HG03558 (cell line): ENCODE results near the gene MGRN1.
A peak's percentile ranks its signal among the peaks of the same experiment; 100 is the strongest.
"Not testable (repeated sequence)": the region's sequence is repeated elsewhere in the genome, so short reads cannot be mapped to it uniquely, and the experiment has no call there.

Experiments used
- ATAC-seq: cut with Tn5 transposase; IDR thresholded peaks from one replicate; pipeline ENCODE4 v1.9.1; 2021; ENCODE audit warnings: moderate number of reproducible peaks; ENCODE audit not compliant: unreplicated experiment; ENCODE audit errors: extremely low read depth

Gene MGRN1

DNA sequence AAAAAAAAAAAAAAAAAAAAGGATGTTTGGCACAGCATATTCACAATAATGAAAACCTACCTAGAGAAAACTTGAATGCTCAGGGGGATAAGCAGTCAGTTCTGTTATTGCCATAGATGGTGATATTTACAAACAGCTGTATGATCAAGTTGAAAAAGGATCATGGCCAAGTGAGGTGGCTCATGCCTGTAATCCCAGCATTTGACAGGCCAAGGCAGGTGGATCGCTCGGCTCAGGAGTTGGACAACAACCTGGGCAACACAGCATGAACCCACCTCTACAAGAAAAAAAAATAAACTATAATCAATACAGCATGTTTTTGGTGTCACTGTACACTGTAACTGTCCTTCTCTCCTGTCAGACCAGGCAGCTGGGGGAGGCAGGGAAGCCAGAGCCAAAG lies 90.4 kb downstream of the MGRN1 start:
- no peak for ATAC-seq

GRCh38 chr16:4718466-4718865 lies 93.8 kb downstream of the MGRN1 start:
- no peak for ATAC-seq

- no peak for ATAC-seq
Measured at GRCh38 chr16:4723071-4723767, 98.6 kb downstream of the MGRN1 start.

GRCh38 chr16:4724661-4725270 lies 100.1 kb downstream of the MGRN1 start:
- no peak for ATAC-seq

- no peak for ATAC-seq
Measured at GRCh38 chr16:4726616-4727015, 102.0 kb downstream of the MGRN1 start.

- no peak for ATAC-seq
Measured at GRCh38 chr16:4728676-4729075, 104.0 kb downstream of the MGRN1 start.

- no peak for ATAC-seq
Measured at GRCh38 chr16:4729876-4730275, 105.2 kb downstream of the MGRN1 start.

GRCh38 chr16:4733211-4733742 lies 108.7 kb downstream of the MGRN1 start:
- ATAC-seq, result no peak

DNA sequence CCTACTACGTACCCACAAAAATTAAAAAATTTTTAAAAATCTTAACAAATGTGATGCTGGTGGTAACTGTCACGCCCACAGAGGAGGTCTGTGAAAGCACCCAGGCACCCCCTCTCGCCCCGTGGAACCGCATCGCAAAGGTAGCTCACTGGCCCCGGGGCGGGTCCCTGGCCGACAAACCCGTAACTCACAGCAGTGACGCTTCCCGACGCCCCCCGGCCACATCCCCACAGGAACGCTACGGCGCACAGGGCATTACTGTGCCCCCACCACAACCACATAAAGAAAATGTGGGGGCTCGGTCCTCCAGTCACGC lies 109.1 kb downstream of the MGRN1 start:
- ATAC-seq, result no peak

DNA sequence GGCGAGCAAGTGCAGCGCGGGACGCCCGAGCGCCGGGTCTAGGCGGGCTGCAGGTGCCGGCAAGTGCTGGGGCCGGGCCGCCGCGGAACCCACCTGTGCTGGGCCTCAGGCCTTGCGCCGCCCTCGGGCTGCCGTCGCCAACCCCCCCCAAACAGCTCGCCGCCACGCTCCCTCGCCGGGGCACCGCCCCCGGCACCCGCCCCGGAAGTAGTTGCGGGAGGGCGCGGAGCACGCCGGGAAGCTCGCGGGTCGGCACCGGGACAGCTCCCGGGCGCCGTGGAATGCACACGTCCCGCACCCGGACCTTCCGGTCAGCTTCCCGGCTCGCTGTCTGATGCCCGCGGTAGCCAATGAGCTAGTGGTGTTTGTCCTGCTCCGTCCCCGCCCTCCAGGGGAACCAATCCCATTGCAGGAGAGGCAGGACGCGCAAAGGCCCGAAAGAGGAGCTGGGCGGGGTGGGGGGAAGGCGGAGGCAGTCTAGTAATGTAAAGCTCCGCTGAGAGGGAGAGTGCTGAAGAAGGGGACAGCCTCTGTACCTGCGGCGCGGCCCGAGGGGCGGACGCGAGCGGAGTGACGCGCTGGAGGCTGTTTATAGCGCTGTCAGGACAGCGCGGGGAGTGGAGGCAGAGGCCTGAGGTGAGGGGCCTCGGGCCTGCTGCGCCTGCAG lies 109.6 kb downstream of the MGRN1 start, which contains the start of the genes ANKS3 and DNAAF8:
Gene ANKS3 (minus strand): TSS at position 209 of the 667 bp plus-strand sequence. CDS start 4,122 bp downstream, outside the sequence.
Gene DNAAF8 (plus strand): TSS at position 475 of the 667 bp plus-strand sequence. CDS start 1,978 bp downstream, outside the sequence.
- peak; percentile 58 for ATAC-seq

DNA sequence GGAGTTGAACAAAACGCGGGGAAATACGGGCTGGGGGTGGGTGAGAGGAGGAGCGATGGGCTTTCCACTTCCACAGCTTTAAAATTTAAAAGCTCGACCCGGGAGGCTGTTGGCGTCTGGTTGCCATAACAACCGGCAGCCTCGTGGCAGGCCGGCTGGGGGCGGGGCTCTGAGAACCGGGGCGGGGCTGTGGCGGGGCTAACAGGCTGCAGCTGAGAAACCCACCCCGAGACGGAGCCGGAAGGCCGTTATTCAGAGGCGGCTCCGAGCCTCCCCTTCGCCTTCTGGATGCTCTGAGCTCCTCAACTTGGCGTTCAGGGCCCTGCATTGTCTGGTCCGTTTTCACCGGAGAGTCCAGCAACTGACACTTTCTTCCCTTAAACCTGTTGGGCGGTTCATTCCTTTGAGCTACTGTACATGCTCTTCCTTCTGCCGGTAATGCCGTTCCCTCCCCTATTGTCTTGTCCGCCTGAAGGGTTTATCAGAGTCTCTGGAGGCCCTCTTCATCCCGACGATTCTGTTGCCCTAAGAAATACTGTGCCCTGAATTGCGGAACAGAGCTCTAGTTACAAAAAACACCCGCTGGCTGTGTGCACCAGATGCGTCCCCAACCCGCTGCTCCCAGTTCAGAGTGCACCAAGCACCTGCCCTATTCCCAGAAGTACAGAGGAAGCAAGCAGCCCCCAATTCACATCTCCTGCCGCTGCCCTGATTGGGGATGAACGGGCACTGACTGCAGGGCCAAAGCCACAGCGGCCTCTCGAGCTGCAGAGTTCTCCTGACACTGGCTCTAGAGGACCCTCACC lies 110.3 kb downstream of the MGRN1 start:
- peak; percentile 25 for ATAC-seq

DNA sequence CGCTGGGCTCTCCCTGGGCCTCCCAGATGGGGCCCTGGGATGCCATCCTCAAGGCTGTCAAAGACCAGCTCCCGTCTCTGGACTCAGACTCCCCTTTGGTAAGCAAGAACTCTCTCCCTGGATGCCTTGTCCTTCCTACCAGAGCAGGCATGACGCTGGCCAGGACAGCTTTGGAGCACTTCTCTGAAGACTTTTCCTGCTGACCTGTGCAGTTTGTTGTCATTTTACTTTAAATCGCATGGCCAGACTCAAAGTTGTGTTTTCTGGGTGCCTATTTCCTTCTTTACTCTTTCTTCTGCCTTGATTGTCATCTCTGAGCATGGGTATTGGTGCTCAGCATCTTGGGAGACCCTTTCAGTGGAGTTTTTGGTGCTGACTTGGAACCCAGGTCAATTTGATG lies 111.9 kb downstream of the MGRN1 start:
- no peak for ATAC-seq

GRCh38 chr16:4737545-4737944 lies 112.9 kb downstream of the MGRN1 start:
- no peak for ATAC-seq

- ATAC-seq, result not testable (repeated sequence)
Measured at GRCh38 chr16:4738370-4738769, 113.7 kb downstream of the MGRN1 start.
